ENCODE data around the gene RAB40C.

DNA sequence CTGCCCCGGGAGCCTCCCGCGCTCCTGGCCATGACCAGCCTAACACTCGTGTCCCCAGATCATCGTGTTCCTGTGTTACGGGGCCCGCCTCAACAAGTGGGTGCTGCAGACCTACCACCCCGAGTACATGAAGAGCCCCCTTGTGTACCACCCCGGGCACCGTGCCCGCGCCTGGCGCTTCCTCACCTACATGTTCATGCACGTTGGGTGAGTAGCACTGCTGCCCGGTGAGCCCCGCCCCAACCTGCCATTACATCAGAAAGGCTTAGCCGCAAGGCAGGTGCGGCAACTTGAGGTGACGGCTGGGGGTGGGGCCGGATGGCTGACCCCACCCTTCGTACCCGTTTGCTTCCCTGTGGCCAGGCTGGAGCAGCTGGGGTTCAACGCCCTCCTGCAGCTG is 87.0 kb downstream of the RAB40C start:
- TF ChIP-seq, protein P1, sequence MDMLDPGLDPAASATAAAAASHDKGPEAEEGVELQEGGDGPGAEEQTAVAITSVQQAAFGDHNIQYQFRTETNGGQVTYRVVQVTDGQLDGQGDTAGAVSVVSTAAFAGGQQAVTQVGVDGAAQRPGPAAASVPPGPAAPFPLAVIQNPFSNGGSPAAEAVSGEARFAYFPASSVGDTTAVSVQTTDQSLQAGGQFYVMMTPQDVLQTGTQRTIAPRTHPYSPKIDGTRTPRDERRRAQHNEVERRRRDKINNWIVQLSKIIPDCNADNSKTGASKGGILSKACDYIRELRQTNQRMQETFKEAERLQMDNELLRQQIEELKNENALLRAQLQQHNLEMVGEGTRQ (CRISPR knock-in tag; IDR thresholded peaks at IDR 0.05), result no peak
- TF ChIP-seq, protein P2, sequence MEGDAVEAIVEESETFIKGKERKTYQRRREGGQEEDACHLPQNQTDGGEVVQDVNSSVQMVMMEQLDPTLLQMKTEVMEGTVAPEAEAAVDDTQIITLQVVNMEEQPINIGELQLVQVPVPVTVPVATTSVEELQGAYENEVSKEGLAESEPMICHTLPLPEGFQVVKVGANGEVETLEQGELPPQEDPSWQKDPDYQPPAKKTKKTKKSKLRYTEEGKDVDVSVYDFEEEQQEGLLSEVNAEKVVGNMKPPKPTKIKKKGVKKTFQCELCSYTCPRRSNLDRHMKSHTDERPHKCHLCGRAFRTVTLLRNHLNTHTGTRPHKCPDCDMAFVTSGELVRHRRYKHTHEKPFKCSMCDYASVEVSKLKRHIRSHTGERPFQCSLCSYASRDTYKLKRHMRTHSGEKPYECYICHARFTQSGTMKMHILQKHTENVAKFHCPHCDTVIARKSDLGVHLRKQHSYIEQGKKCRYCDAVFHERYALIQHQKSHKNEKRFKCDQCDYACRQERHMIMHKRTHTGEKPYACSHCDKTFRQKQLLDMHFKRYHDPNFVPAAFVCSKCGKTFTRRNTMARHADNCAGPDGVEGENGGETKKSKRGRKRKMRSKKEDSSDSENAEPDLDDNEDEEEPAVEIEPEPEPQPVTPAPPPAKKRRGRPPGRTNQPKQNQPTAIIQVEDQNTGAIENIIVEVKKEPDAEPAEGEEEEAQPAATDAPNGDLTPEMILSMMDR (IDR thresholded peaks at IDR 0.05), result no peak
- TF ChIP-seq, protein P3, sequence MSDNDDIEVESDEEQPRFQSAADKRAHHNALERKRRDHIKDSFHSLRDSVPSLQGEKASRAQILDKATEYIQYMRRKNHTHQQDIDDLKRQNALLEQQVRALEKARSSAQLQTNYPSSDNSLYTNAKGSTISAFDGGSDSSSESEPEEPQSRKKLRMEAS (CRISPR knock-in tag; IDR thresholded peaks at IDR 0.05), result no peak
- TF ChIP-seq, protein P4, sequence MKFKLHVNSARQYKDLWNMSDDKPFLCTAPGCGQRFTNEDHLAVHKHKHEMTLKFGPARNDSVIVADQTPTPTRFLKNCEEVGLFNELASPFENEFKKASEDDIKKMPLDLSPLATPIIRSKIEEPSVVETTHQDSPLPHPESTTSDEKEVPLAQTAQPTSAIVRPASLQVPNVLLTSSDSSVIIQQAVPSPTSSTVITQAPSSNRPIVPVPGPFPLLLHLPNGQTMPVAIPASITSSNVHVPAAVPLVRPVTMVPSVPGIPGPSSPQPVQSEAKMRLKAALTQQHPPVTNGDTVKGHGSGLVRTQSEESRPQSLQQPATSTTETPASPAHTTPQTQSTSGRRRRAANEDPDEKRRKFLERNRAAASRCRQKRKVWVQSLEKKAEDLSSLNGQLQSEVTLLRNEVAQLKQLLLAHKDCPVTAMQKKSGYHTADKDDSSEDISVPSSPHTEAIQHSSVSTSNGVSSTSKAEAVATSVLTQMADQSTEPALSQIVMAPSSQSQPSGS (CRISPR knock-in tag; IDR thresholded peaks at IDR 0.05; ENCODE audit: borderline replicate concordance, low read depth), result no peak
- TF ChIP-seq FOXJ3 (CRISPR knock-in tag; IDR thresholded peaks at IDR 0.05; ENCODE audit: borderline replicate concordance), result no peak
- no peak for TF ChIP-seq SP1 (CRISPR knock-in tag; conservative IDR thresholded peaks at IDR 0.05)
- no peak for TF ChIP-seq JUN (CRISPR knock-in tag; IDR thresholded peaks at IDR 0.05)
- TF ChIP-seq NFYB (CRISPR knock-in tag; conservative IDR thresholded peaks at IDR 0.05; ENCODE audit: low read depth), result no peak
- no peak for TF ChIP-seq SMAD3 (CRISPR knock-in tag; IDR thresholded peaks at IDR 0.05; ENCODE audit: borderline replicate concordance)
- TF ChIP-seq RORB (CRISPR knock-in tag; IDR thresholded peaks at IDR 0.05), result no peak
- TF ChIP-seq, protein P5, sequence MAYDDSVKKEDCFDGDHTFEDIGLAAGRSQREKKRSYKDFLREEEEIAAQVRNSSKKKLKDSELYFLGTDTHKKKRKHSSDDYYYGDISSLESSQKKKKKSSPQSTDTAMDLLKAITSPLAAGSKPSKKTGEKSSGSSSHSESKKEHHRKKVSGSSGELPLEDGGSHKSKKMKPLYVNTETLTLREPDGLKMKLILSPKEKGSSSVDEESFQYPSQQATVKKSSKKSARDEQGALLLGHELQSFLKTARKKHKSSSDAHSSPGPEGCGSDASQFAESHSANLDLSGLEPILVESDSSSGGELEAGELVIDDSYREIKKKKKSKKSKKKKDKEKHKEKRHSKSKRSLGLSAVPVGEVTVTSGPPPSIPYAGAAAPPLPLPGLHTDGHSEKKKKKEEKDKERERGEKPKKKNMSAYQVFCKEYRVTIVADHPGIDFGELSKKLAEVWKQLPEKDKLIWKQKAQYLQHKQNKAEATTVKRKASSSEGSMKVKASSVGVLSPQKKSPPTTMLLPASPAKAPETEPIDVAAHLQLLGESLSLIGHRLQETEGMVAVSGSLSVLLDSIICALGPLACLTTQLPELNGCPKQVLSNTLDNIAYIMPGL (CRISPR knock-in tag; IDR thresholded peaks at IDR 0.05), result no peak
- no peak for TF ChIP-seq ZNF263 (CRISPR knock-in tag; IDR thresholded peaks at IDR 0.05; ENCODE audit: low read depth)
- no peak for TF ChIP-seq KAT7 (CRISPR knock-in tag; IDR thresholded peaks at IDR 0.05; ENCODE audit: borderline replicate concordance)

Data from WTC11 (cell line).